Activated CD4-positive, alpha-beta T cell treated with anti-CD3 and anti-CD28 coated beads, Interleukin-2, amount 10 ng/mL, durations not matched to agents 24 days and 14 days (primary cell): ENCODE measurements around the gene CCDC195. TPM values are rescaled to one million over a fixed set of nuclear protein-coding genes. Genes with fewer than 3 reads are reported as not detected.
"Not testable (repeated sequence)": the region's sequence is repeated elsewhere in the genome, so short reads cannot be mapped to it uniquely, and the experiment has no call there.

ENCODE experiments used
- DNase-seq: peaks from one replicate; pipeline ENCODE4 v3.0.0; 2022
- H3K27ac Mint-ChIP-seq: one replicate; pipeline ENCODE4 v1.8.0; 2022; ENCODE audit warnings: mild to moderate bottlenecking, mixed read lengths
- H3K27me3 Mint-ChIP-seq: one replicate; pipeline ENCODE4 v1.8.0; 2022; ENCODE audit warnings: mixed read lengths
- H3K36me3 Mint-ChIP-seq: one replicate; pipeline ENCODE4 v1.8.0; 2022; ENCODE audit warnings: low read depth, mild to moderate bottlenecking, mixed read lengths
- H3K4me1 Mint-ChIP-seq: one replicate; pipeline ENCODE4 v1.8.0; 2021; ENCODE audit warnings: mixed read lengths
- H3K4me3 Mint-ChIP-seq: one replicate; pipeline ENCODE4 v1.8.0; 2022; ENCODE audit warnings: mild to moderate bottlenecking, moderate library complexity, mixed read lengths
- H3K9me3 Mint-ChIP-seq: one replicate; pipeline ENCODE4 v1.8.0; 2021; ENCODE audit warnings: mixed read lengths
- intact Hi-C: fragments of 100-400 bp; cut with micrococcal nuclease; formaldehyde crosslinking; loops from one replicate; pipeline ENCODE4 v1.15.1; 2023
- total RNA-seq: library from RNA; stranded (reverse); gene quantifications from 2 replicates; pipeline ENCODE4 v1.2.3, GENCODE V29; 2022

The CCDC195 gene
- total RNA-seq, 1 donor from 2014 or later, result not detected

DNA sequence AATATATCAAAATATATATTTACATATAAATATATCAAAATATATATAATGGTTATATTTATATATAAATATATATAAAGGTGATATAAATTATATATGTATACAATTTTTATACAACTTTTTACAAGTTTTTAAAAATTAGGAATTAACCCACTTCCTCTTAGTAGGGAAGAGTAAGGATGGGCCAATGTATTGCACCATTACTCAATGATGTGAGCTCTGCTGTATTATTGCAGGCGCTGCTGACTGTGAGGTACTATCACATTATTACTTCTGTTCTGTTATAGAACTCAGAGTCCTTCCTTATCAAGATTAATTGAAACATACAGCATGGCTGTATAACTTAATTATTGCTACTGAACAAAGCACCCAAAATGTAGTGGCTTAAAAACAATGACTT is 46.0 kb downstream of the CCDC195 start:
- no peak overlapping the region for H3K27ac Mint-ChIP-seq
- H3K4me3 Mint-ChIP-seq, result no peak overlapping the region
- H3K27me3 Mint-ChIP-seq, result peaks cover 4% of the 10 kb centered on the region
- no peaks in the 10 kb centered on the region for H3K36me3 Mint-ChIP-seq
- no peaks in the 10 kb centered on the region for H3K9me3 Mint-ChIP-seq
- intact Hi-C loops, result no loop called here
- H3K4me1 Mint-ChIP-seq, result no peaks in the 10 kb centered on the region
- DNase-seq, result no peak

- Mint-ChIP-seq H3K27ac (no peak overlapping the region), H3K36me3 (no peaks in the 10 kb centered on the region), H3K4me1 (no peaks in the 10 kb centered on the region), H3K27me3 (peaks cover 4% of the 10 kb centered on the region), H3K4me3 (no peak overlapping the region), H3K9me3 (no peaks in the 10 kb centered on the region)
- intact Hi-C loops, result no loop called here
- no peak for DNase-seq
Observed at GRCh38 chr2:224669449-224669848, 46.7 kb downstream of the CCDC195 start.

DNA sequence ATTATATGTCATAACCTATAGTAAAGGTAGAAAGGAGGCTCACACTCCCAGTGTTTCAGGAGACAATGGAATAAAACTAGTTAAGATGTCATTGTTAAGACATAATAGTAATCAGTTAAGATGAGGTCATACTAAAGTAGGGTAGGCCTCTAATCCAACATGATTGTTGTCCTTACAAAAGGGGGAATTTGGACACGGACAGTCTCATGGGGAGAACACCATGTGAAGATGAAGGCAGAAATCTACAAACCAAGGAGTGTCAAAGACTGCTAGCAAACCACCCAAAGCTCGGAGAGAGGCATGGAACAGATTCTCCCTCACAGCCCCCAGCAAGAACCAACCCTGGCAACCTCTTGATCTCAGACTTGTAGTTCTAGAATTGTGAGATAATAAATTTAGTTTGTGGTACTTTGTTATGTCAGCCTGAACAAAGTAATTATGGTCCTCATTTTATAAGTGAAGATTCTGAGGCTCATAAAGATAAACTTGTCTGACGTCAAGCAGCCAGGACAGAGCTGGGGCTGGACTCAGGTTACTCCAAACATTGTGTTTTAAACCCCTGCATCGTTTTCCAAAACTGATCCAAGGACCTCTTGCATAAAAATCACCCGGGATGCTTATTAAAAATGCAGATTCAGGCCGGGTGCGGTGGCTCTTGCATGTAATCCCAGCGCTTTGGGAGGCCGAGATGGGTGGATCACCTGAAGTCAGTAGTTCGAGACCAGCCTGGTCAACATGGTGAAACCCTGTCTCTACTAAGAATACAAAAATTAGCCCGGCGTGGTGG is 47.8 kb downstream of the CCDC195 start:
- peaks cover 4% of the 10 kb centered on the region for H3K27me3 Mint-ChIP-seq
- no peaks in the 10 kb centered on the region for H3K4me1 Mint-ChIP-seq
- no peak overlapping the region for H3K27ac Mint-ChIP-seq
- intact Hi-C loops, result no loop called here
- peaks cover 2% of the 10 kb centered on the region for H3K9me3 Mint-ChIP-seq
- H3K36me3 Mint-ChIP-seq, result no peaks in the 10 kb centered on the region
- no peak for DNase-seq
- no peak overlapping the region for H3K4me3 Mint-ChIP-seq

- H3K9me3 Mint-ChIP-seq, result peaks cover 7% of the 10 kb centered on the region
- intact Hi-C loops, result no loop called here
- H3K36me3 Mint-ChIP-seq, result no peaks in the 10 kb centered on the region
- H3K4me1 Mint-ChIP-seq, result no peaks in the 10 kb centered on the region
- no peak for DNase-seq
- peaks cover 4% of the 10 kb centered on the region for H3K27me3 Mint-ChIP-seq
- H3K27ac Mint-ChIP-seq, result no peak overlapping the region
- no peak overlapping the region for H3K4me3 Mint-ChIP-seq
Observed at GRCh38 chr2:224666951-224667553, 49.1 kb downstream of the CCDC195 start.

GRCh38 chr2:224663322-224663721 is 52.8 kb downstream of the CCDC195 start:
- H3K36me3 Mint-ChIP-seq, H3K4me3 Mint-ChIP-seq, H3K27me3 Mint-ChIP-seq, H3K4me1 Mint-ChIP-seq, intact Hi-C loops, H3K27ac Mint-ChIP-seq, DNase-seq: not testable (repeated sequence)
- H3K9me3 Mint-ChIP-seq, result peaks cover 13% of the 10 kb centered on the region

GRCh38 chr2:224661708-224662107 is 54.5 kb downstream of the CCDC195 start:
- H3K4me1 Mint-ChIP-seq, H3K27me3 Mint-ChIP-seq, intact Hi-C loops, DNase-seq, H3K27ac Mint-ChIP-seq, H3K36me3 Mint-ChIP-seq, H3K4me3 Mint-ChIP-seq: not testable (repeated sequence)
- peaks cover 13% of the 10 kb centered on the region for H3K9me3 Mint-ChIP-seq

GRCh38 chr2:224659714-224660113 is 56.5 kb downstream of the CCDC195 start:
- Mint-ChIP-seq H3K27me3 (no peaks in the 10 kb centered on the region), H3K27ac (no peak overlapping the region), H3K36me3 (no peaks in the 10 kb centered on the region), H3K4me3 (no peak overlapping the region), H3K4me1 (no peaks in the 10 kb centered on the region), H3K9me3 (peaks cover 13% of the 10 kb centered on the region)
- no peak for DNase-seq
- intact Hi-C loops, result loop anchor here (10.0 kb wide), 1 partner anchor 215 kb away; no protein-coding TSS in a partner anchor

- Mint-ChIP-seq H3K27ac (no peak overlapping the region), H3K4me1 (no peaks in the 10 kb centered on the region), H3K9me3 (peaks cover 13% of the 10 kb centered on the region), H3K36me3 (no peaks in the 10 kb centered on the region), H3K4me3 (no peak overlapping the region), H3K27me3 (no peaks in the 10 kb centered on the region)
- DNase-seq, result no peak
- intact Hi-C loops, result loop anchor here (10.0 kb wide), 1 partner anchor 214 kb away; no protein-coding TSS in a partner anchor
Observed at GRCh38 chr2:224658780-224659405, 57.3 kb downstream of the CCDC195 start.

- Mint-ChIP-seq H3K27ac (no peak overlapping the region), H3K9me3 (peaks cover 7% of the 10 kb centered on the region), H3K36me3 (no peaks in the 10 kb centered on the region), H3K27me3 (no peaks in the 10 kb centered on the region), H3K4me3 (no peak overlapping the region), H3K4me1 (no peaks in the 10 kb centered on the region)
- intact Hi-C loops, result loop anchor here (10.0 kb wide), 1 partner anchor 213 kb away; no protein-coding TSS in a partner anchor
- DNase-seq, result no peak
Observed at GRCh38 chr2:224657349-224657748, 58.8 kb downstream of the CCDC195 start.

- Mint-ChIP-seq H3K4me3 (no peak overlapping the region), H3K4me1 (no peaks in the 10 kb centered on the region), H3K36me3 (no peaks in the 10 kb centered on the region), H3K27me3 (peaks cover 3% of the 10 kb centered on the region), H3K27ac (no peak overlapping the region), H3K9me3 (no peaks in the 10 kb centered on the region)
- intact Hi-C loops, result loop anchor here (10.0 kb wide), 1 partner anchor 210 kb away; no protein-coding TSS in a partner anchor
- no peak for DNase-seq
Observed at GRCh38 chr2:224655006-224655537, 61.1 kb downstream of the CCDC195 start.

Other genes starting within 250 kb of the CCDC195 start
- gene CUL3, start 131.0 kb downstream of the CCDC195 start, total RNA-seq, result 92.6 and 97.3 TPM in 2 replicates